Spleen (tissue), 13 donors: ENCODE data around the gene CYP17A1. TPM values are rescaled to one million over a fixed set of nuclear protein-coding genes. Genes with fewer than 3 reads are reported as not detected.

Experiments used
- DNase-seq: peaks from one replicate; pipeline ENCODE4 v3.0.0-alpha.2; 2020
- H3K27ac ChIP-seq, 8 donors: fragments of 200-600 bp; sonication (generic) in 7 of 8; 1 replicate in 4 of 8; 2 replicates in 4 of 8; pipeline versions ENCODE4 v1.5.0 to v1.8.0; 2016 to 2021; ENCODE audit warnings: inconsistent platforms in 4 of 8, mild to moderate bottlenecking in 4 of 8, moderate library complexity in 1 of 8
- H3K27me3 ChIP-seq, 7 donors: fragments of 200-600 bp; sonication (generic) in 6 of 7; replicated peaks in 1 of 7; 1 replicate in 4 of 7; 2 replicates in 3 of 7; pipeline versions ENCODE4 v1.5.0 to v1.8.0; 2016 to 2021; ENCODE audit warnings: inconsistent platforms in 3 of 7, mild to moderate bottlenecking in 1 of 7
- H3K36me3 ChIP-seq, 6 donors: fragments of 200-600 bp; sonication (generic) in 5 of 6; 1 replicate in 4 of 6; 2 replicates in 2 of 6; pipeline versions ENCODE4 v1.5.0 to v1.8.0; 2016 to 2021; ENCODE audit warnings: inconsistent platforms in 2 of 6
- H3K4me1 ChIP-seq, 6 donors: fragments of 200-600 bp; sonication (generic) in 5 of 6; 1 replicate in 3 of 6; 2 replicates in 3 of 6; pipeline versions ENCODE4 v1.5.0 to v1.8.0; 2016 to 2021; ENCODE audit warnings: inconsistent platforms in 3 of 6
- H3K4me3 ChIP-seq, 8 donors: fragments of 200-600 bp; sonication (generic) in 7 of 8; 1 replicate in 4 of 8; 2 replicates in 4 of 8; pipeline versions ENCODE4 v1.5.0 to v1.8.0; 2016 to 2021; ENCODE audit warnings: inconsistent platforms in 4 of 8, mild to moderate bottlenecking in 4 of 8, moderate library complexity in 2 of 8
- H3K9me3 ChIP-seq, 8 donors: fragments of 200-600 bp; sonication (generic) in 7 of 8; 1 replicate in 4 of 8; 2 replicates in 4 of 8; pipeline versions ENCODE4 v1.5.0 to v1.8.0; 2016 to 2021; ENCODE audit warnings: inconsistent platforms in 4 of 8
- POLR2A ChIP-seq, 3 donors: fragments of 450-650 bp; IDR thresholded peaks; one replicate each; pipeline ENCODE4 v1.5.1; 2017; ENCODE audit warnings: antibody characterized with exemption in 3 of 3, mild to moderate bottlenecking in 1 of 3
- POLR2AphosphoS5 ChIP-seq, 3 donors: sonication (generic); formaldehyde crosslinking; IDR thresholded peaks; one replicate each; pipeline ENCODE4 v1.5.1; 2017; ENCODE audit warnings: antibody characterized with exemption in 3 of 3
- WGBS, 5 donors: extraction: QIAGEN DNeasy Blood & Tissue Kit in 3 of 5; methylation state at CpG; one replicate each; pipeline versions ENCODE4 v1.1.5 to v1.1.7; 2013 to 2018; 5-methylcytosine and 5-hydroxymethylcytosine counted together
- intact Hi-C: fragments of 100-400 bp; cut with DNase I; formaldehyde crosslinking; loops from one replicate; pipeline ENCODE4 v1.15.0; 2023; ENCODE audit warnings: low total_unique reads
- long read RNA-seq, 2 donors: transcript quantifications; one replicate each; lab custom pipeline, GENCODE V29; 2026
- polyA plus RNA-seq, 3 donors: library from polyadenylated mRNA; stranded (reverse); fragments of 200-250 nt; gene quantifications; one replicate each; pipeline ENCODE4 v1.2.1, GENCODE V29; 2013
- total RNA-seq, 7 donors: library from RNA; depleted of rRNA in 3 of 7; stranded (reverse); fragments of >200 nt in 3 of 7; fragmentation: NEBNext Ultra II Directional in 4 of 7; extraction: Animal tissue kit (Norgen Biotek cat#: 25700) in 4 of 7; gene quantifications; one replicate each; pipeline versions ENCODE4 v1.1.0 to v1.2.1, GENCODE V29; 2016 to 2021
- TF ChIP-seq, protein P1 (sequence below), 11 experiments: fragments of 200-600 bp in 7 of 11; fragments of 450-650 bp in 4 of 11; sonication (generic) in 4 of 11; IDR thresholded peaks in 8 of 11; conservative IDR thresholded peaks in 3 of 11; 1 replicate in 7 of 11; 2 replicates in 4 of 11; pipeline versions ENCODE4 v1.4.0 to v1.8.0; 2016 to 2021; ENCODE audit warnings: antibody characterized with exemption in 11 of 11, inconsistent platforms in 4 of 11, mild to moderate bottlenecking in 1 of 11
- donor health status: healthy with polysubstance abuse.
- donor health status: DM: no; HTN: no; CAD: no; lungs with moderate emphysema.
- donor health status: DM: no; HTN: no; CAD: no.
- donor health status: Bipolar disorder and iron deficiency.
- donor health status: healthy.
- donor health status: DM: no; HTN: no; CAD: no.
- donor health status: DM: yes; HTN: yes; CAD: no.

The CYP17A1 gene, protein sequence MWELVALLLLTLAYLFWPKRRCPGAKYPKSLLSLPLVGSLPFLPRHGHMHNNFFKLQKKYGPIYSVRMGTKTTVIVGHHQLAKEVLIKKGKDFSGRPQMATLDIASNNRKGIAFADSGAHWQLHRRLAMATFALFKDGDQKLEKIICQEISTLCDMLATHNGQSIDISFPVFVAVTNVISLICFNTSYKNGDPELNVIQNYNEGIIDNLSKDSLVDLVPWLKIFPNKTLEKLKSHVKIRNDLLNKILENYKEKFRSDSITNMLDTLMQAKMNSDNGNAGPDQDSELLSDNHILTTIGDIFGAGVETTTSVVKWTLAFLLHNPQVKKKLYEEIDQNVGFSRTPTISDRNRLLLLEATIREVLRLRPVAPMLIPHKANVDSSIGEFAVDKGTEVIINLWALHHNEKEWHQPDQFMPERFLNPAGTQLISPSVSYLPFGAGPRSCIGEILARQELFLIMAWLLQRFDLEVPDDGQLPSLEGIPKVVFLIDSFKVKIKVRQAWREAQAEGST
- 1 to 10 TPM in 1 of 7 donors, not detected in 6; 1.0 TPM for total RNA-seq
- under 1 TPM in 2 of 3 donors, not detected in 1; 0.20 to 0.30 TPM for polyA plus RNA-seq
- long read RNA-seq, donor 1 = 0 reads
- long read RNA-seq, donor 2 = 0 reads

DNA sequence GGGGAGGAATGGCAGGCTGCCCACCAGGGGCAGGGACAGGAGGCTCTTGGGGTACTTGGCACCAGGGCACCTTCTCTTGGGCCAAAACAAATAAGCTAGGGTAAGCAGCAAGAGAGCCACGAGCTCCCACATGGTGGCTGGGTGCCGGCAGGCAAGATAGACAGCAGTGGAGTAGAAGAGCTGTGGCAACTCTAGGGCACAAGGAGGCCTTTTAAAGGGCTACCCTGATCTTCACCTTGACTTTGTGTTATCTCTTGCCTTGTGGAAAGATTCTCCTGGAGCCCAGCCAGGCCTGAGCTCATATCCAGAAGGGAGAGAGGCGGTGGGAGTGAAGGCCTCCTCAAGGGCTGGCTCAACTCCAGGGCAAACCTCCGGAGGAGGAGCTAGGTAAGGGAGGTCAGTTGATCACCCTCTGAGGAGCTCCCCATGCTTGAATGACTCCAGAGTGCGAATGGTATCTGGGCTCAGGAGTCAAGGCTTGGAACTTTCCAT, at the start of gene CYP17A1:
TSS of gene CYP17A1 (minus strand) at position 184 of the 492 bp plus-strand sequence. CDS start at position 132, 52 bp downstream.
- WGBS, 5 donors = 74 to 83% (median 79%) methylated on average over 5 of the region's 5 CpGs

GRCh38 chr10:102880256-102880655, 43.0 kb upstream of the CYP17A1 start:
- Histone ChIP-seq H3K36me3 (peaks cover 0 to 15% (median 0%) of the 10 kb centered on the region in 6 donors), H3K27me3 (no peaks in the 10 kb centered on the region), H3K4me3 (no peak overlapping the region), H3K27ac (no peak overlapping the region), H3K9me3 (no peaks in the 10 kb centered on the region), H3K4me1 (peaks cover 0 to 6% (median 0%) of the 10 kb centered on the region in 6 donors)
- TF ChIP-seq POLR2A (IDR thresholded peaks at IDR 0.05) (no peak), POLR2AphosphoS5 (IDR thresholded peaks at IDR 0.05) (no peak)
- TF ChIP-seq, protein P1, sequence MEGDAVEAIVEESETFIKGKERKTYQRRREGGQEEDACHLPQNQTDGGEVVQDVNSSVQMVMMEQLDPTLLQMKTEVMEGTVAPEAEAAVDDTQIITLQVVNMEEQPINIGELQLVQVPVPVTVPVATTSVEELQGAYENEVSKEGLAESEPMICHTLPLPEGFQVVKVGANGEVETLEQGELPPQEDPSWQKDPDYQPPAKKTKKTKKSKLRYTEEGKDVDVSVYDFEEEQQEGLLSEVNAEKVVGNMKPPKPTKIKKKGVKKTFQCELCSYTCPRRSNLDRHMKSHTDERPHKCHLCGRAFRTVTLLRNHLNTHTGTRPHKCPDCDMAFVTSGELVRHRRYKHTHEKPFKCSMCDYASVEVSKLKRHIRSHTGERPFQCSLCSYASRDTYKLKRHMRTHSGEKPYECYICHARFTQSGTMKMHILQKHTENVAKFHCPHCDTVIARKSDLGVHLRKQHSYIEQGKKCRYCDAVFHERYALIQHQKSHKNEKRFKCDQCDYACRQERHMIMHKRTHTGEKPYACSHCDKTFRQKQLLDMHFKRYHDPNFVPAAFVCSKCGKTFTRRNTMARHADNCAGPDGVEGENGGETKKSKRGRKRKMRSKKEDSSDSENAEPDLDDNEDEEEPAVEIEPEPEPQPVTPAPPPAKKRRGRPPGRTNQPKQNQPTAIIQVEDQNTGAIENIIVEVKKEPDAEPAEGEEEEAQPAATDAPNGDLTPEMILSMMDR (IDR thresholded peaks at IDR 0.05 in 8 of 11, conservative IDR thresholded peaks at IDR 0.05 in 3 of 11) = no peak
- intact Hi-C loops = no loop called here
- 87 to 98% (median 93%) methylated on average over 2 of the region's 2 CpGs for WGBS, 5 donors
- DNase-seq = no peak

More for the DNA sequence above, at the start of gene CYP17A1:
- intact Hi-C loops = loop anchor here (5.0 to 10.0 kb wide), 2 partner anchors 228 to 405 kb away; no protein-coding TSS in a partner anchor
- peaks cover 0 to 11% (median 8%) of the 10 kb centered on the region in 6 donors for H3K4me1 ChIP-seq
- no peak within 1 kb of the TSS for H3K4me3 ChIP-seq
- TF ChIP-seq POLR2AphosphoS5 (IDR thresholded peaks at IDR 0.05) (no peak), POLR2A (IDR thresholded peaks at IDR 0.05) (no peak)
- TF ChIP-seq, protein P1 (IDR thresholded peaks at IDR 0.05 in 8 of 11, conservative IDR thresholded peaks at IDR 0.05 in 3 of 11) = no peak
- H3K9me3 ChIP-seq = peaks cover 0 to 21% (median 15%) of the 10 kb centered on the region in 8 donors
- H3K27ac ChIP-seq = no peak within 1 kb of the TSS
- DNase-seq = no peak
- H3K27me3 ChIP-seq = peaks cover 0 to 12% (median 0%) of the 10 kb centered on the region in 7 donors
- H3K36me3 ChIP-seq = no peaks in the 10 kb centered on the region

- no peak for DNase-seq
- intact Hi-C loops = no loop called here
Observed at GRCh38 chr10:102878629-102879028, 41.4 kb upstream of the CYP17A1 start.

More at GRCh38 chr10:102878629-102879028, 41.4 kb upstream of the CYP17A1 start:
- H3K4me3 ChIP-seq = no peak overlapping the region
- 72 to 83% (median 83%) methylated on average over 4 of the region's 4 CpGs for WGBS, 5 donors
- H3K27ac ChIP-seq = no peak overlapping the region
- H3K9me3 ChIP-seq = no peaks in the 10 kb centered on the region
- no peaks in the 10 kb centered on the region for H3K27me3 ChIP-seq
- peaks cover 0 to 6% (median 0%) of the 10 kb centered on the region in 6 donors for H3K4me1 ChIP-seq
- H3K36me3 ChIP-seq = peaks cover 0 to 15% (median 0%) of the 10 kb centered on the region in 6 donors
- TF ChIP-seq, protein P1 (IDR thresholded peaks at IDR 0.05 in 8 of 11, conservative IDR thresholded peaks at IDR 0.05 in 3 of 11) = no peak
- TF ChIP-seq POLR2AphosphoS5 (IDR thresholded peaks at IDR 0.05) (no peak), POLR2A (IDR thresholded peaks at IDR 0.05) (no peak)
